ENCODE measurements around the gene CDH23.

The CDH23 gene

DNA sequence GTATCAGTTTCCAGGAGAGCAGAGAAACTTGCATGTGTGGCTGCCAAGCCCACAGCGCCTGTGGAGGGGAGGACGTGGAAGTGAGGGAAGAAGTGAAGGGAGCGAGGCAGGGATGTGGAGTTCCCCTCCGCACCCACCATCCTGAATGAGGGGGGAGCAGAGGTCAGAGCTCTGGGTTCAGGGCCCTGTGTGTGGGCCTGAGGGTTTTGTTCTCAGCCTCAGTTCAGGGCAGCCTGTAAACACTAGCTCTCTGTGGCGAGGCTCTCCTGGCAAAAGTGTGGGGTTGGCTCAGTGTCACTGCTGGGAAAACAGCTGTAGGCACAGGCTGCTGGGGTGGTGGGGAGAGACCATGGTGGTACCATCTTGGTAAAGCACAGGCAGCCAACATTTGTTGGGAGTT, 214.4 kb downstream of the CDH23 start:
- TF ChIP-seq, protein P1, sequence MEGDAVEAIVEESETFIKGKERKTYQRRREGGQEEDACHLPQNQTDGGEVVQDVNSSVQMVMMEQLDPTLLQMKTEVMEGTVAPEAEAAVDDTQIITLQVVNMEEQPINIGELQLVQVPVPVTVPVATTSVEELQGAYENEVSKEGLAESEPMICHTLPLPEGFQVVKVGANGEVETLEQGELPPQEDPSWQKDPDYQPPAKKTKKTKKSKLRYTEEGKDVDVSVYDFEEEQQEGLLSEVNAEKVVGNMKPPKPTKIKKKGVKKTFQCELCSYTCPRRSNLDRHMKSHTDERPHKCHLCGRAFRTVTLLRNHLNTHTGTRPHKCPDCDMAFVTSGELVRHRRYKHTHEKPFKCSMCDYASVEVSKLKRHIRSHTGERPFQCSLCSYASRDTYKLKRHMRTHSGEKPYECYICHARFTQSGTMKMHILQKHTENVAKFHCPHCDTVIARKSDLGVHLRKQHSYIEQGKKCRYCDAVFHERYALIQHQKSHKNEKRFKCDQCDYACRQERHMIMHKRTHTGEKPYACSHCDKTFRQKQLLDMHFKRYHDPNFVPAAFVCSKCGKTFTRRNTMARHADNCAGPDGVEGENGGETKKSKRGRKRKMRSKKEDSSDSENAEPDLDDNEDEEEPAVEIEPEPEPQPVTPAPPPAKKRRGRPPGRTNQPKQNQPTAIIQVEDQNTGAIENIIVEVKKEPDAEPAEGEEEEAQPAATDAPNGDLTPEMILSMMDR (conservative IDR thresholded peaks at IDR 0.05; ENCODE audit: low read depth, low read length) = no peak
- no peak for DNase-seq (ENCODE audit: low read depth)
- H3K4me3 ChIP-seq (ENCODE audit: low read depth, low read length) = no peak overlapping the region

DNA sequence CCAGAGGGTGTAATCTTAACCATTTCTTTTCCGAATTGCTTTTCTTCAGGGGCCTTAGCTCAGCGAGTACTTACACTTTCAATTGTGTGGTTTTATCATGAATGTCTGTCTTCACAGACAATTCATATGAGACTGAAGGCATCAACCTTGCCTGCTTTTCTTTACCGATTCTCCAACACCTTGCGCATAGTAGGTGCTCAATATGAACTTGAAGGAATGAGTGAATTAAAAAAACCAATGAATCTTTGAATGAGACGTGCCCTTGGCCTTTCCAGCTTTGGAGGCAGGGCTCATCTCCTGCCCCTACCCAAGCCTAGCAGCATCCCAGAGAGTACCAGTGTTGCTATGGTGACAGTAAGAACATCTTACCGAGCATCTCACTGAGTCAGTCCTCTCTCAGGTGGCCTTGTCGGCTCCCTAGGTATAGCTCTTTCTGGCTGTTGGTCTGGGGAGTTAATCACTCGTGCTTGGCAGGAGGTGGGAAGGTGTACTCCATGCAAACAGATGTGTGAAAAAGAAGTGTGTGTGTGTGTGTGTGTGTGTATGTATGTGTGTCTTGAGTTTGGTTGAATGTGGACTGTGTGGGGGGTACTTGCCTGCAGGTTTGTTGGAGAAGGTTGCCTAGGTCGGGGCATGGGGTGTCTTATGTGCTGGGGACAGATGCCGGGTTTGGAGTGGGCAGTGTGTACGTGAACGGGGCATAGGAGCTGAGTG, 215.1 kb downstream of the CDH23 start:
- no peak for DNase-seq (ENCODE audit: low read depth)

DNA sequence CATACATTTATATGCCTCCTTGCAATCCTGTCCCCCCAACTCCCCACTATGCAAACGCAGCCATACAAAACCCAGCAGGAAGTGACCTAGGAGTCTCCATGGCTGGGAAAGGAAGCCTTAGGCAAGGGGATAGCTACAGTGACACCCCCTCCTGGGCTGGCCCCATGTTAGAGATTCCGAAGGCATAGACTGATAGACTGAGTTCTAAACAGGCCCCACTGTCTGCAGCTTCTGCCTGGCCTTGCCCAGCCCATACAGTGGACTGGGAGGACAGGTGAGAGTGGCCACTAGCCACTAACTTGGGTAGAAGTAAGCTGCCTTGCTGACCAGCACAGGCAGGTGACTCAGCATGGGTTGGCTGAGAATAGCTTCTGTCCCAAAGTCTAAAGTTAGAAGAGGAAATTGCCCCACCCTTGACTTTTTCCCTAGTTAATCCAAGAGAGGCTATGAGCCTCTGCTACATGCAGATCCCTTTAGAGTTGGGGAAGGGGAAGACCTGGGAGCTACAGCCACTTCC, 216.6 kb downstream of the CDH23 start:
- no peak for DNase-seq (ENCODE audit: low read depth)
- TF ChIP-seq, protein P1 (conservative IDR thresholded peaks at IDR 0.05; ENCODE audit: low read depth, low read length) = no peak
- H3K4me3 ChIP-seq (ENCODE audit: low read depth, low read length) = no peak overlapping the region

More for the DNA sequence above, 215.1 kb downstream of the CDH23 start:
- no peak overlapping the region for H3K4me3 ChIP-seq (ENCODE audit: low read depth, low read length)
- TF ChIP-seq, protein P1 (conservative IDR thresholded peaks at IDR 0.05; ENCODE audit: low read depth, low read length) = no peak

DNA sequence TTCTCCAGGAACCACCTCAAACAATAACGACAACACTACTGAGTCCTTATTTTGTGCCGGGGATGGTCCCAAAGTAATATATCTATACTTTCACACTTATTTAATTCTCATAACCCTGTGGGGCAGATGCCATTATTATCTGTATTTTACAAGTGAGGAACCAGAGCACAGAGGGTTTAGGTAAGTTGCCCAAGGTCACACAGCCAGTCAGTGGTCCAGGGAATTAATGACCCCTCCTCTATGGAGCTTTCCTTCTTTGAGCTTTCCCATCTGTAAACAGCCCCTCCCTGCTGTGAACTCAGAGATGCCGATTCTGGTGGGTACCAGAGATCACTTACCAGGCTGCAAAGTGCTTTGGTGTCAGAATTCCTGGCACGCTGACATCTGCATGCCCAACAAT, 217.2 kb downstream of the CDH23 start:
- H3K4me3 ChIP-seq (ENCODE audit: low read depth, low read length) = no peak overlapping the region
- TF ChIP-seq, protein P1 (conservative IDR thresholded peaks at IDR 0.05; ENCODE audit: low read depth, low read length) = no peak
- no peak for DNase-seq (ENCODE audit: low read depth)

DNA sequence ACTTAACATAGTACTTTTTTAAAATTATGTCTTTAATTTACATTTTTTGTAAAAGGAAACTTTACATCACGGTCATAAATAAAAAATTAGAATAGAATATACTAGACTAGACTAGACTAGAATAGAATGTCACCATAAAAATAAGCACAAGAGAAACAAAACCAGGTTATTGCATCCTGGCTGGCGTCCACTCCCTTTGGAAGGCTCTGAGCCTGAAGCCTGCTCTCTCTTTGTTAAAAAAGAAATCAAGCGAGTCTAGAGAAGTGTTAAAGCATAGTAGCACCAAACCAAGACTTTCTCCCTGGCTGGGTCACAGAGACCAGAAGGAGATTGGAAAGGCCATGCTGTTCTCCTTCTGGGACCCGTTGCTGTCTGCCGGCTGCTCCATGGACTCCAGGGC, 218.2 kb downstream of the CDH23 start:
- DNase-seq (ENCODE audit: low read depth) = no peak
- H3K4me3 ChIP-seq (ENCODE audit: low read depth, low read length) = no peak overlapping the region
- TF ChIP-seq, protein P1 (conservative IDR thresholded peaks at IDR 0.05; ENCODE audit: low read depth, low read length) = no peak

DNA sequence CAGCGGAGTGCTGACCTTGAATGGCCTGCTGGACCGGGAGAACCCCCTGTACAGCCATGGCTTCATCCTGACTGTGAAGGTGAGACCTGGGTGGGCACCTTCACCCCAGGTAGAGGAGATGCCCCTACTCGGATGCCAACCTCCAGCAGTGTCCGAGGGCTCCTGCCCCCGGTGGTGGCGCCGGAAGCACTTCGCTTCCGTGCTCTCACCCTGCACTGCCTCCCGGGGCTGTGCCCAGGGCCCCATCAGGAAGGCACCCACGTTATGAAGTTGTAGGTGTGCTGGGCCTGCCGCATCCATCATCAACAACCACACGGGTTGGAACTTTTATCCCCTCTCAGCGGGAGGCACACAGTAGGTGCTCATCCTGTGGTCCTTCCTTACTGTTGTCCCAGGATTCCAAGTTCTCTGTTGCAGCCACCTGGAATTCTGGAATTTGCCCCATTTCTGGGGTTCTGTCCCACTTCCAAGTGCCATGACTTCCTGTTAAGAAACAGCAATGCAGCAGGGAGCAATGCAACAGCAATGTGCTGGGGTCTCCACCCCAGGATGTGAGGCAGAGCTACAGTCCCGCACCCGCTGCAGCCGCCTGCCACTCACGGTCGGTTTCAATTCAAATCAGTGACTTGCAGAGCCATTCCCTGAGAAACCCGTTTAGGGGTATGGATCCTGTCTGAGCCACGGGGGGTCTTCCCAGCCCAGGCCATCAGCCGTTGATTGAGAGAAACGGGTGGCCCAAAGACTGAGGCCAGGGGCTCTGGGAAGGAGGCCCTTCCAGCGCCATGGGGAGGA, 219.0 kb downstream of the CDH23 start:
- DNase-seq (ENCODE audit: low read depth) = no peak
- TF ChIP-seq, protein P1 (conservative IDR thresholded peaks at IDR 0.05; ENCODE audit: low read depth, low read length) = no peak
- no peak overlapping the region for H3K4me3 ChIP-seq (ENCODE audit: low read depth, low read length)

All from choroid plexus epithelial cell (primary cell).